ENCODE measurements around the gene IL4R. TPM values are rescaled to one million over a fixed set of nuclear protein-coding genes. Genes with fewer than 3 reads are reported as not detected.
"Not testable (repeated sequence)": the region's sequence is repeated elsewhere in the genome, so short reads cannot be mapped to it uniquely, and the experiment has no call there.

IL4R gene
- 100 to 1,000 TPM; 163 to 216 TPM for total RNA-seq

GRCh38 chr16:27313422-27314160 is at the start of gene IL4R:
IL4R (plus strand) TSS chr16:27313974; CDS start chr16:27340204, 26,230 bp downstream.
- H3K4me1 Mint-ChIP-seq = peaks cover 27% of the 10 kb centered on the region

GRCh38 chr16:27264151-27264550 is 49.6 kb upstream of the IL4R start:
- Mint-ChIP-seq H3K27me3 (no peaks in the 10 kb centered on the region), H3K36me3 (ENCODE audit: low read depth) (peaks cover 66% of the 10 kb centered on the region), H3K9me3 (no peaks in the 10 kb centered on the region), H3K4me1 (peaks cover 41% of the 10 kb centered on the region), H3K27ac (peak overlapping the region; percentile 26), H3K4me3 (peak overlapping the region; percentile 11)
- no peak for ATAC-seq (replicated peaks)

More at GRCh38 chr16:27313422-27314160, at the start of gene IL4R:
- Mint-ChIP-seq H3K36me3 (ENCODE audit: low read depth) (peaks cover 46% of the 10 kb centered on the region), H3K4me3 (peak within 1 kb of the TSS; percentile 98), H3K27me3 (no peaks in the 10 kb centered on the region), H3K9me3 (no peaks in the 10 kb centered on the region), H3K27ac (peak within 1 kb of the TSS; percentile 97)
- peak; percentile 14 for ATAC-seq (replicated peaks)

- Mint-ChIP-seq H3K4me1 (peaks cover 44% of the 10 kb centered on the region), H3K27ac (peak overlapping the region; percentile 3), H3K27me3 (no peaks in the 10 kb centered on the region), H3K36me3 (ENCODE audit: low read depth) (peaks cover 58% of the 10 kb centered on the region), H3K9me3 (no peaks in the 10 kb centered on the region), H3K4me3 (peak overlapping the region; percentile 31)
- ATAC-seq (replicated peaks) = no peak
Observed at GRCh38 chr16:27265982-27266381, 47.8 kb upstream of the IL4R start.

GRCh38 chr16:27267037-27267677 is 46.6 kb upstream of the IL4R start:
- Mint-ChIP-seq H3K4me1 (peaks cover 46% of the 10 kb centered on the region), H3K36me3 (ENCODE audit: low read depth) (peaks cover 53% of the 10 kb centered on the region), H3K9me3 (peaks cover 2% of the 10 kb centered on the region), H3K27me3 (no peaks in the 10 kb centered on the region), H3K4me3 (peak overlapping the region; percentile 96), H3K27ac (peak overlapping the region; percentile 97)
- peak; percentile 15 for ATAC-seq (replicated peaks)

GRCh38 chr16:27268376-27269299 is 45.1 kb upstream of the IL4R start, which contains the start of gene NSMCE1:
NSMCE1 (minus strand) TSS chr16:27268772; CDS start chr16:27257570, 11,202 bp downstream.
- Mint-ChIP-seq H3K36me3 (ENCODE audit: low read depth) (peaks cover 40% of the 10 kb centered on the region), H3K27me3 (no peaks in the 10 kb centered on the region), H3K4me3 (peak within 1 kb of the TSS; percentile 96), H3K9me3 (peaks cover 3% of the 10 kb centered on the region), H3K27ac (peak within 1 kb of the TSS; percentile 97), H3K4me1 (peaks cover 41% of the 10 kb centered on the region)
- ATAC-seq (replicated peaks) = peak; percentile 98

- Mint-ChIP-seq H3K27me3 (no peaks in the 10 kb centered on the region), H3K4me3 (peak overlapping the region; percentile 96), H3K36me3 (ENCODE audit: low read depth) (peaks cover 34% of the 10 kb centered on the region), H3K4me1 (peaks cover 44% of the 10 kb centered on the region), H3K9me3 (peaks cover 3% of the 10 kb centered on the region), H3K27ac (peak overlapping the region; percentile 97)
- no peak for ATAC-seq (replicated peaks)
Observed at GRCh38 chr16:27269300-27270150, 44.2 kb upstream of the IL4R start.

- peak; percentile 25 for ATAC-seq (replicated peaks)
- peaks cover 28% of the 10 kb centered on the region for H3K36me3 Mint-ChIP-seq (ENCODE audit: low read depth)
Observed at GRCh38 chr16:27270349-27270748, 43.4 kb upstream of the IL4R start.

GRCh38 chr16:27272076-27272475 is 41.7 kb upstream of the IL4R start:
- peaks cover 30% of the 10 kb centered on the region for H3K4me1 Mint-ChIP-seq
- no peaks in the 10 kb centered on the region for H3K27me3 Mint-ChIP-seq
- H3K27ac Mint-ChIP-seq = peak overlapping the region; percentile 91
- H3K4me3 Mint-ChIP-seq = peak overlapping the region; percentile 64
- peaks cover 3% of the 10 kb centered on the region for H3K9me3 Mint-ChIP-seq
- ATAC-seq (replicated peaks) = no peak
- H3K36me3 Mint-ChIP-seq (ENCODE audit: low read depth) = peaks cover 18% of the 10 kb centered on the region

More at GRCh38 chr16:27270349-27270748, 43.4 kb upstream of the IL4R start:
- Mint-ChIP-seq H3K9me3 (peaks cover 3% of the 10 kb centered on the region), H3K4me1 (peaks cover 38% of the 10 kb centered on the region), H3K4me3 (peak overlapping the region; percentile 96), H3K27me3 (no peaks in the 10 kb centered on the region), H3K27ac (no peak overlapping the region)

GRCh38 chr16:27272697-27273096 is 41.1 kb upstream of the IL4R start:
- ATAC-seq (replicated peaks); H3K27me3 Mint-ChIP-seq; H3K9me3 Mint-ChIP-seq: not testable (repeated sequence)
- Mint-ChIP-seq H3K36me3 (ENCODE audit: low read depth) (peaks cover 12% of the 10 kb centered on the region), H3K27ac (peak overlapping the region; percentile 89), H3K4me3 (peak overlapping the region; percentile 62), H3K4me1 (peaks cover 30% of the 10 kb centered on the region)

- Mint-ChIP-seq H3K4me3 (peak overlapping the region; percentile 62), H3K27me3 (no peaks in the 10 kb centered on the region), H3K27ac (peak overlapping the region; percentile 89), H3K4me1 (peaks cover 30% of the 10 kb centered on the region), H3K36me3 (ENCODE audit: low read depth) (peaks cover 6% of the 10 kb centered on the region), H3K9me3 (peaks cover 3% of the 10 kb centered on the region)
- ATAC-seq (replicated peaks) = peak; percentile 8
Observed at GRCh38 chr16:27273330-27273669, 40.5 kb upstream of the IL4R start.

GRCh38 chr16:27273670-27274423 is 39.9 kb upstream of the IL4R start:
- Mint-ChIP-seq H3K27me3 (no peaks in the 10 kb centered on the region), H3K9me3 (peaks cover 3% of the 10 kb centered on the region), H3K27ac (peak overlapping the region; percentile 89), H3K4me3 (peak overlapping the region; percentile 62), H3K4me1 (peaks cover 30% of the 10 kb centered on the region), H3K36me3 (ENCODE audit: low read depth) (peaks cover under 1% of the 10 kb centered on the region)
- peak; percentile 85 for ATAC-seq (replicated peaks)

- H3K36me3 Mint-ChIP-seq (ENCODE audit: low read depth); ATAC-seq (replicated peaks); H3K27me3 Mint-ChIP-seq; H3K9me3 Mint-ChIP-seq: not testable (repeated sequence)
- Mint-ChIP-seq H3K4me3 (peak overlapping the region; percentile 62), H3K27ac (peak overlapping the region; percentile 89), H3K4me1 (peaks cover 30% of the 10 kb centered on the region)
Observed at GRCh38 chr16:27274424-27274874, 39.3 kb upstream of the IL4R start.

GRCh38 chr16:27275394-27275793 is 38.4 kb upstream of the IL4R start:
- no peaks in the 10 kb centered on the region for H3K27me3 Mint-ChIP-seq
- no peak overlapping the region for H3K27ac Mint-ChIP-seq
- H3K36me3 Mint-ChIP-seq (ENCODE audit: low read depth) = no peaks in the 10 kb centered on the region
- peaks cover 20% of the 10 kb centered on the region for H3K4me1 Mint-ChIP-seq
- peaks cover 3% of the 10 kb centered on the region for H3K9me3 Mint-ChIP-seq
- ATAC-seq (replicated peaks) = no peak
- no peak overlapping the region for H3K4me3 Mint-ChIP-seq
